Activated CD4-positive, alpha-beta memory T cell treated with anti-CD3 and anti-CD28 coated beads for 36 hours (primary cell): Measurements from ENCODE around the gene DAO. TPM values are rescaled to one million over a fixed set of nuclear protein-coding genes. Genes with fewer than 3 reads are reported as not detected.

Source experiments
- CTCF ChIA-PET: fragments of 350-600 bp; sonication (Branson Sonifier 250); formaldehyde crosslinking; loops from one replicate; lab custom pipeline; 2021; ENCODE audit warnings: antibody characterized with exemption, inconsistent platforms; lab: Charles Lee
- POLR2A ChIA-PET: fragments of 350-600 bp; sonication (Branson Sonifier 250); formaldehyde crosslinking; loops from one replicate; lab custom pipeline; 2021; ENCODE audit warnings: antibody characterized with exemption; lab: Charles Lee
- DNase-seq: peaks from one replicate; pipeline ENCODE4 v3.0.0-alpha.2; 2020
- H3K27ac Mint-ChIP-seq: one replicate; pipeline ENCODE4 v1.8.0; 2021; ENCODE audit warnings: mixed read lengths
- H3K27me3 Mint-ChIP-seq: one replicate; pipeline ENCODE4 v1.8.0; 2021; ENCODE audit warnings: mixed read lengths
- H3K36me3 Mint-ChIP-seq: one replicate; pipeline ENCODE4 v1.8.0; 2021; ENCODE audit warnings: mixed read lengths
- H3K4me1 Mint-ChIP-seq: one replicate; pipeline ENCODE4 v1.8.0; 2021; ENCODE audit warnings: low read depth, mixed read lengths
- H3K4me3 Mint-ChIP-seq: one replicate; pipeline ENCODE4 v1.8.0; 2021; ENCODE audit warnings: mild to moderate bottlenecking, mixed read lengths
- H3K9me3 Mint-ChIP-seq: one replicate; pipeline ENCODE4 v1.8.0; 2021; ENCODE audit warnings: mixed read lengths
- intact Hi-C: fragments of 100-400 bp; cut with micrococcal nuclease; formaldehyde crosslinking; loops from one replicate; pipeline ENCODE4 v1.15.1; 2023
- total RNA-seq, 2 experiments: library from RNA; stranded (reverse); gene quantifications; one replicate each; pipeline ENCODE4 v1.2.3, GENCODE V29; 2021

Gene DAO
- total RNA-seq, 2 experiments from 2014 or later = not detected

GRCh38 chr12:108850854-108851573 is 28.9 kb upstream of the DAO start:
- POLR2A ChIA-PET = interaction anchor here (3.2 kb wide), 1 partner anchor 12 kb away, joined by 14 read pairs; no protein-coding TSS in a partner anchor
- no peak overlapping the region for H3K4me3 Mint-ChIP-seq
- CTCF ChIA-PET = interaction anchor here (0.8 kb wide), 1 partner anchor 47 kb away, joined by 4 read pairs; no protein-coding TSS in a partner anchor
- intact Hi-C loops = loop anchor here (10.0 kb wide), 1 partner anchor 724 kb away; the partner anchor contains the start of genes MMAB and MVK
- H3K4me1 Mint-ChIP-seq = peaks cover 29% of the 10 kb centered on the region
- peaks cover 27% of the 10 kb centered on the region for H3K36me3 Mint-ChIP-seq
- peaks cover 8% of the 10 kb centered on the region for H3K9me3 Mint-ChIP-seq
- no peak for DNase-seq
- H3K27ac Mint-ChIP-seq = no peak overlapping the region
- no peaks in the 10 kb centered on the region for H3K27me3 Mint-ChIP-seq

- ChIA-PET CTCF (interaction anchor here (1.0 kb wide), 1 partner anchor 188 kb away, joined by 4 read pairs; no protein-coding TSS in a partner anchor), POLR2A (no interaction called here)
- DNase-seq = no peak
- Mint-ChIP-seq H3K27me3 (no peaks in the 10 kb centered on the region), H3K9me3 (peaks cover 8% of the 10 kb centered on the region), H3K4me1 (peaks cover 39% of the 10 kb centered on the region), H3K36me3 (peaks cover 26% of the 10 kb centered on the region), H3K4me3 (no peak overlapping the region), H3K27ac (no peak overlapping the region)
- intact Hi-C loops = loop anchor here (10.0 kb wide), 1 partner anchor 722 kb away; the partner anchor contains the start of genes MMAB and MVK
These were observed 27.1 kb upstream of the DAO start for GRCh38 chr12:108852674-108853309.

GRCh38 chr12:108853426-108853825 is 26.5 kb upstream of the DAO start:
- Mint-ChIP-seq H3K27ac (no peak overlapping the region), H3K36me3 (peaks cover 21% of the 10 kb centered on the region), H3K9me3 (peaks cover 8% of the 10 kb centered on the region), H3K4me3 (no peak overlapping the region), H3K4me1 (peaks cover 43% of the 10 kb centered on the region), H3K27me3 (no peaks in the 10 kb centered on the region)
- ChIA-PET POLR2A (no interaction called here), CTCF (no interaction called here)
- intact Hi-C loops = loop anchor here (10.0 kb wide), 1 partner anchor 721 kb away; the partner anchor contains the start of genes MMAB and MVK
- DNase-seq = no peak

DNA sequence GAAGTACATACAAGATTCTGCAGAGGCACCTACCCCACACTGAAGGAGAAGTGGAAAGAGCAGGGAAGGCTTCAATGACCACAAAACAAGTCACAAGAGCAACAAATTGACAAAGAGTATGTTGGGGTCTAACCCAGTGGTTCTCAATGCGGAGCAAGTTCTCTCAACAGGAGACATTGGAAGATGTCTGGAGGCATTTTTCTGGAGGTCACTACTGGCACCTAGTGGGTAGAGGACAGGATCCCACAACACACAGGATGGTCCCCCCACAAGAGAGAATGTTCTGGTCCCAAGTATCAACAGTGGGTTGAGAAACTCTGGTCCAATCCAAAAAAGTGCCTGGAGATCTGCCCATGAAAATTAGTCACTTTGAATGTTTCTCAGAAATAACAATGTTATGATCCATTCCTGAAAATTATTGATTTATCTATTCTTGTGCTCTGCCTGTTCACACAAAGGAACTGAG is 25.9 kb upstream of the DAO start:
- Mint-ChIP-seq H3K4me1 (peaks cover 49% of the 10 kb centered on the region), H3K36me3 (peaks cover 16% of the 10 kb centered on the region)

GRCh38 chr12:108854451-108855283 is 25.2 kb upstream of the DAO start:
- peak overlapping the region; percentile 68 for H3K27ac Mint-ChIP-seq
- CTCF ChIA-PET = no interaction called here
- POLR2A ChIA-PET = no interaction called here
- peak; percentile 29 for DNase-seq
- H3K36me3 Mint-ChIP-seq = peaks cover 16% of the 10 kb centered on the region
- peaks cover 8% of the 10 kb centered on the region for H3K9me3 Mint-ChIP-seq
- H3K4me1 Mint-ChIP-seq = peaks cover 54% of the 10 kb centered on the region
- H3K27me3 Mint-ChIP-seq = peaks cover 2% of the 10 kb centered on the region
- H3K4me3 Mint-ChIP-seq = peak overlapping the region; percentile 6
- intact Hi-C loops = loop anchor here (5.0 to 10.0 kb wide), 2 partner anchors 122 to 720 kb away; partner anchors contain the start of genes CORO1C, MMAB and MVK

More for the DNA sequence above, 25.9 kb upstream of the DAO start:
- peak overlapping the region; percentile 68 for H3K27ac Mint-ChIP-seq
- ChIA-PET POLR2A (no interaction called here), CTCF (no interaction called here)
- H3K4me3 Mint-ChIP-seq = peak overlapping the region; percentile 6
- H3K27me3 Mint-ChIP-seq = no peaks in the 10 kb centered on the region
- no peak for DNase-seq
- intact Hi-C loops = loop anchor here (10.0 kb wide), 1 partner anchor 721 kb away; the partner anchor contains the start of genes MMAB and MVK
- H3K9me3 Mint-ChIP-seq = peaks cover 8% of the 10 kb centered on the region

- Mint-ChIP-seq H3K4me3 (peak overlapping the region; percentile 97), H3K27ac (peak overlapping the region; percentile 36), H3K4me1 (peaks cover 54% of the 10 kb centered on the region), H3K9me3 (peaks cover 8% of the 10 kb centered on the region), H3K27me3 (peaks cover 2% of the 10 kb centered on the region), H3K36me3 (peaks cover 16% of the 10 kb centered on the region)
- no peak for DNase-seq
- ChIA-PET POLR2A (no interaction called here), CTCF (no interaction called here)
- intact Hi-C loops = loop anchor here (1.0 to 10.0 kb wide), 5 partner anchors 17 to 719 kb away; partner anchors contain the start of genes CORO1C, ISCU, MMAB and MVK
These were observed 24.4 kb upstream of the DAO start for GRCh38 chr12:108855284-108856169.

- Mint-ChIP-seq H3K36me3 (peaks cover 16% of the 10 kb centered on the region), H3K4me1 (peaks cover 54% of the 10 kb centered on the region), H3K27ac (peak overlapping the region; percentile 92), H3K9me3 (peaks cover 8% of the 10 kb centered on the region), H3K27me3 (peaks cover 2% of the 10 kb centered on the region), H3K4me3 (peak overlapping the region; percentile 97)
- intact Hi-C loops = loop anchor here (1.0 to 10.0 kb wide), 5 partner anchors 18 to 719 kb away; partner anchors contain the start of genes CORO1C, ISCU, MMAB and MVK
- ChIA-PET POLR2A (no interaction called here), CTCF (no interaction called here)
- DNase-seq = no peak
These were observed 23.8 kb upstream of the DAO start for GRCh38 chr12:108856170-108856427.

DNA sequence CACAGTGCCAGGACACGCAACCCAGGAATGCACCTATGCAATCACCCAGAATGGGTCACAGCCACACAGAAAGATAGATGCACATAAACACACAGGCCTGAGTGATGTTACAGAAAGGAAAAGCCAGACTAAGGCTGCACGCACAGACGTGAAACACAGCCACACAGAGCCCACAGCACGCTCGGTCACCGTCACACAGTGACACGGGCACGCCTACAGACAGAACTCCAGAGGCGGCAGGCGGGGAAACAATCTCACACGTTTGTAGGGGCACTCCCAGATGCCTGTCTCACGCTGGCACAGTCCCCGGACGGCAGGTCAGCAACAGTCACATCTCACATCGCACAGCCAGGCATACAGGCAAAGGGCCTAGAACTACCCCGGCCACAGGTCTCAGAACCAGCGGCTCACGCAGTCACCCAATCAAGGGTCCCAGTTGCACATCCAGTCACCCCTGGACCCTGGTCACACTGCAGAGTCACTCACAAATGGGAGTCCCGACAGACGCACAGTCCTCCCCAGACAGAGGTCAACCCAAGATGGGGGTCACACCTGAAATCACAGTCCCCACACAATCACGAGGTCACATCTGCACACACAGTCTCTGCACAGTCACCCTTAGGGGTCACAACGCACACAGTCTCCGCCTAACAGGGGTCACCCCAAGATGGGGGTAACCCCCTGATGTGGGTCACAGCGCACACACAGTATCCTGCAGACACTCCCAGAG is 23.3 kb upstream of the DAO start:
- Mint-ChIP-seq H3K9me3 (peaks cover 8% of the 10 kb centered on the region), H3K27me3 (peaks cover 2% of the 10 kb centered on the region), H3K4me1 (peaks cover 53% of the 10 kb centered on the region), H3K36me3 (peaks cover 15% of the 10 kb centered on the region), H3K4me3 (peak overlapping the region; percentile 97), H3K27ac (peak overlapping the region; percentile 92)
- POLR2A ChIA-PET = interaction anchor here (0.5 to 2.2 kb wide), 7 partner anchors 18 to 337 kb away, joined by 3 to 25 read pairs (median 4); partner anchors contain the start of genes ALKBH2, SART3 and USP30
- CTCF ChIA-PET = interaction anchor here (1.0 kb wide), 1 partner anchor 238 kb away, joined by 3 read pairs; no protein-coding TSS in a partner anchor
- intact Hi-C loops = loop anchor here (1.0 to 10.0 kb wide), 8 partner anchors 18 to 718 kb away; partner anchors contain the start of genes ALKBH2, CORO1C, ISCU and MMAB
- peak; percentile 82 for DNase-seq

DNA sequence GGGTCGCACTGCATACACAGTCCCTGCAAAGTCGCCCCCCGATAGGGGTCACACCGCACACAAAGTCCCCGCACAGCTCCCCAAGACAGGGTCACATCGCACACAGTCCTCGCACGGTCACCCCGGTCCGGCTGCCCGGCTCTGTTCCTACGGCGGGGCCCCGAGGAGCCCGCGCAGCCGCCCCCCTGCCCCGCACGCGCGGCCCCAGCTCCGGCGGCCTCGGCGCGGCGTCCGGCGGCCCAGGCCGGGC is 22.8 kb upstream of the DAO start:
- peaks cover 50% of the 10 kb centered on the region for H3K4me1 Mint-ChIP-seq
- no peak for DNase-seq
- H3K36me3 Mint-ChIP-seq = peaks cover 15% of the 10 kb centered on the region
- H3K4me3 Mint-ChIP-seq = peak overlapping the region; percentile 97
- CTCF ChIA-PET = interaction anchor here (0.8 to 1.8 kb wide), 6 partner anchors 9 to 239 kb away, joined by 3 to 12 read pairs (median 4); no protein-coding TSS in a partner anchor
- intact Hi-C loops = loop anchor here (1.0 to 10.0 kb wide), 7 partner anchors 125 to 718 kb away; partner anchors contain the start of genes ALKBH2, CORO1C, ISCU and MMAB
- H3K27me3 Mint-ChIP-seq = peaks cover 2% of the 10 kb centered on the region
- H3K9me3 Mint-ChIP-seq = peaks cover 8% of the 10 kb centered on the region
- H3K27ac Mint-ChIP-seq = peak overlapping the region; percentile 92
- POLR2A ChIA-PET = interaction anchor here (0.5 to 2.2 kb wide), 11 partner anchors 18 to 338 kb away, joined by 3 to 25 read pairs (median 4); partner anchors contain the start of genes ALKBH2, ISCU, SART3 and USP30
